H1 (cell line): Measurements from ENCODE around the gene WSCD2. TPM values are rescaled to one million over a fixed set of nuclear protein-coding genes. Genes with fewer than 3 reads are reported as not detected.

Experiments used
- CTCF ChIA-PET: fragments of 300-600 bp; sonication (Branson Sonifier 250); formaldehyde crosslinking; loops from one replicate; lab custom pipeline; 2021; ENCODE audit not compliant: partially characterized antibody; lab: Charles Lee
- POLR2A ChIA-PET: fragments of 300-600 bp; sonication (Branson Sonifier 250); formaldehyde crosslinking; loops from one replicate; lab custom pipeline; 2021; ENCODE audit warnings: inconsistent platforms; ENCODE audit not compliant: partially characterized antibody; lab: Charles Lee
- DNase-seq, 2 experiments: peaks; one replicate each; pipeline versions ENCODE4 v3.0.0 to v3.0.0-alpha.2; 2010 to 2022; ENCODE audit warnings: low spot score in 2 of 2, low read depth in 1 of 2, mixed read lengths in 1 of 2
- FAIRE-seq: peaks from 2 replicates; lab custom pipeline; 2011; peaks lifted over from hg19 to GRCh38; lab: Jason Lieb, UNC
- H2AFZ ChIP-seq: 2 replicates; pipeline ENCODE4 v1.8.1; 2012; ENCODE audit warnings: low read length, inconsistent platforms
- H2AK5ac ChIP-seq: 2 replicates; pipeline ENCODE4 v1.6.1; 2013; ENCODE audit warnings: low read depth, low read length
- H2BK120ac ChIP-seq: replicated peaks from 2 replicates; pipeline ENCODE3; 2013; ENCODE audit warnings: low read depth, low read length, inconsistent platforms
- H2BK12ac ChIP-seq: 2 replicates; pipeline ENCODE4 v1.6.1; 2013; ENCODE audit warnings: low read depth, low read length
- H2BK15ac ChIP-seq: 2 replicates; pipeline ENCODE4 v1.6.1; 2013; ENCODE audit warnings: low read length
- H2BK20ac ChIP-seq: 2 replicates; pipeline ENCODE4 v1.6.1; 2013; ENCODE audit warnings: low read length
- H2BK5ac ChIP-seq: 2 replicates; pipeline ENCODE4 v1.6.1; 2013; ENCODE audit warnings: low read depth, low read length
- H3K14ac ChIP-seq: 2 replicates; pipeline ENCODE4 v1.6.1; 2013; ENCODE audit warnings: inconsistent platforms; ENCODE audit not compliant: insufficient read length
- H3K18ac ChIP-seq: 2 replicates; pipeline ENCODE4 v1.6.1; 2013; ENCODE audit warnings: low read length; ENCODE audit errors: extremely low read depth
- H3K23ac ChIP-seq: 2 replicates; pipeline ENCODE4 v1.6.1; 2013; ENCODE audit warnings: inconsistent platforms; ENCODE audit not compliant: insufficient read length
- H3K23me2 ChIP-seq: 2 replicates; pipeline ENCODE4 v1.6.1; 2013; ENCODE audit warnings: low read depth, low read length
- H3K27ac ChIP-seq: 2 replicates; pipeline ENCODE4 v1.6.1; 2011; ENCODE audit warnings: low read depth, low read length, inconsistent platforms
- H3K27me3 ChIP-seq, 4 experiments: replicated peaks in 1 of 4; 1 replicate in 1 of 4; 2 replicates in 3 of 4; pipeline versions ENCODE4 v1.6.1 to v1.8.1; 2011 to 2013; ENCODE audit warnings: low read length in 3 of 4, mild to moderate bottlenecking in 3 of 4, inconsistent platforms in 2 of 4, mixed read lengths in 2 of 4, moderate library complexity in 1 of 4; ENCODE audit not compliant: control insufficient read depth in 3 of 4, insufficient read depth in 3 of 4; ENCODE audit errors: extremely low read depth in 1 of 4
- H3K36me3 ChIP-seq, 4 experiments: 2 replicates each; pipeline versions ENCODE4 v1.6.1 to v1.8.1; 2011 to 2013; ENCODE audit warnings: mild to moderate bottlenecking in 4 of 4, low read length in 3 of 4, moderate library complexity in 2 of 4, control low read depth in 1 of 4, inconsistent platforms in 1 of 4; ENCODE audit not compliant: insufficient read depth in 4 of 4, control insufficient read depth in 2 of 4
- H3K4ac ChIP-seq: replicated peaks from 2 replicates; pipeline ENCODE3; 2013; ENCODE audit warnings: low read length, low read depth, mixed read lengths, inconsistent platforms; ENCODE audit not compliant: insufficient read length
- H3K4me1 ChIP-seq, 4 experiments: replicated peaks in 1 of 4; 1 replicate in 1 of 4; 2 replicates in 3 of 4; pipeline versions ENCODE4 v1.6.1 to v1.8.1; 2011 to 2013; ENCODE audit warnings: low read length in 3 of 4, inconsistent platforms in 2 of 4, mixed read lengths in 1 of 4; ENCODE audit not compliant: insufficient read depth in 4 of 4, control insufficient read depth in 3 of 4
- H3K4me2 ChIP-seq, 2 experiments: 2 replicates each; pipeline versions ENCODE4 v1.6.1 to v1.8.1; 2011 to 2013; ENCODE audit warnings: low read depth in 2 of 2, low read length in 2 of 2, control low read depth in 1 of 2, inconsistent platforms in 1 of 2, mild to moderate bottlenecking in 1 of 2; ENCODE audit not compliant: insufficient read depth in 1 of 2
- H3K4me3 ChIP-seq, 4 experiments: fragments of 200-600, 300-600 bp in 1 of 4; sonication (generic), shearing (Covaris generic), sonication (Bioruptor Twin) in 1 of 4; 2 replicates each; pipeline versions ENCODE4 v1.5.1 to v1.8.1; 2011 to 2016; ENCODE audit warnings: low read length in 4 of 4, low read depth in 3 of 4, control low read depth in 2 of 4, inconsistent platforms in 2 of 4, mild to moderate bottlenecking in 2 of 4, mixed read lengths in 1 of 4, moderate library complexity in 1 of 4; ENCODE audit not compliant: insufficient read depth in 2 of 4; ENCODE audit errors: extremely low read depth in 1 of 4
- H3K56ac ChIP-seq: replicated peaks from 2 replicates; pipeline ENCODE3; 2013; ENCODE audit warnings: low read depth, mild to moderate bottlenecking, mixed read lengths, low read length, inconsistent platforms; ENCODE audit not compliant: insufficient read length
- H3K79me1 ChIP-seq: 2 replicates; pipeline ENCODE4 v1.6.1; 2013; ENCODE audit warnings: low read depth, low read length, control low read depth
- H3K79me2 ChIP-seq, 2 experiments: 2 replicates each; pipeline versions ENCODE4 v1.6.1 to v1.8.1; 2012 to 2013; ENCODE audit warnings: low read length in 2 of 2, mild to moderate bottlenecking in 2 of 2, inconsistent platforms in 1 of 2; ENCODE audit not compliant: insufficient read depth in 2 of 2, control insufficient read depth in 1 of 2
- H3K9ac ChIP-seq, 4 experiments: replicated peaks in 1 of 4; 1 replicate in 1 of 4; 2 replicates in 3 of 4; pipeline versions ENCODE4 v1.6.1 to v1.8.1; 2011 to 2013; ENCODE audit warnings: low read depth in 3 of 4, low read length in 3 of 4, control low read depth in 2 of 4, mild to moderate bottlenecking in 2 of 4, moderate library complexity in 2 of 4, inconsistent platforms in 1 of 4; ENCODE audit errors: extremely low read depth in 1 of 4
- H3K9me3 ChIP-seq, 2 experiments: 2 replicates each; pipeline versions ENCODE4 v1.6.1 to v1.8.1; 2012 to 2013; ENCODE audit warnings: mild to moderate bottlenecking in 2 of 2, moderate library complexity in 2 of 2, control low read depth in 1 of 2, inconsistent platforms in 1 of 2, low read depth in 1 of 2, low read length in 1 of 2, mixed read lengths in 1 of 2; ENCODE audit not compliant: insufficient read depth in 2 of 2
- H4K20me1 ChIP-seq, 2 experiments: replicated peaks in 1 of 2; 2 replicates each; pipeline versions ENCODE3 to v1.8.1; 2011 to 2013; ENCODE audit warnings: inconsistent platforms in 2 of 2, low read length in 2 of 2, mild to moderate bottlenecking in 1 of 2; ENCODE audit not compliant: insufficient read depth in 2 of 2, control insufficient read depth in 1 of 2
- H4K5ac ChIP-seq: 2 replicates; pipeline ENCODE4 v1.6.1; 2013; ENCODE audit warnings: low read length, low read depth, mixed read lengths, inconsistent platforms; ENCODE audit not compliant: insufficient read length
- H4K8ac ChIP-seq: 2 replicates; pipeline ENCODE4 v1.8.0; 2013; ENCODE audit warnings: mild to moderate bottlenecking, moderate library complexity, low read length, inconsistent platforms; ENCODE audit not compliant: insufficient read depth; ENCODE audit errors: extremely low read depth
- H4K91ac ChIP-seq: replicated peaks from 2 replicates; pipeline ENCODE3; 2013; ENCODE audit warnings: low read length, mixed read lengths, inconsistent platforms; ENCODE audit not compliant: insufficient read length
- CHD2 ChIP-seq: IDR thresholded peaks from 2 replicates; pipeline ENCODE4 v1.6.1; 2012; ENCODE audit warnings: low read length, improper control_type of control experiment
- KDM1A ChIP-seq: fragments of 200-600, 300-600 bp; sonication (generic); IDR thresholded peaks from 2 replicates; pipeline ENCODE4 v1.7.1; 2016; ENCODE audit warnings: mild to moderate bottlenecking, low read length, borderline replicate concordance
- WGBS, 2 experiments: shearing (Covaris generic) in 1 of 2; methylation state at CpG; one replicate each; pipeline versions ENCODE4 v1.1.6 to v1.1.7; 2013 to 2015; ENCODE audit warnings: low lambda C conversion rate in 2 of 2, mixed read lengths in 2 of 2, inconsistent platforms in 1 of 2, low coverage in 1 of 2, missing lambda C conversion rate in 1 of 2; ENCODE audit not compliant: insufficient replicate concordance in 2 of 2, insufficient coverage in 1 of 2, insufficient read length in 1 of 2; ENCODE audit errors: extremely low coverage in 1 of 2, missing lambda C conversion rate in 1 of 2; 5-methylcytosine and 5-hydroxymethylcytosine counted together
- polyA plus RNA-seq, 7 experiments: library from polyadenylated mRNA; depleted of rRNA in 3 of 7; stranded (reverse) in 5 of 7; unstranded in 2 of 7; fragments of >200 nt in 5 of 7; fragments of 200-250 nt in 2 of 7; gene quantifications; 1 replicate in 5 of 7; 2 replicates in 1 of 7; 4 replicates in 1 of 7; pipeline versions ENCODE4 v1.2.1 to v1.2.3, GENCODE V29; 2011 to 2013; ENCODE audit warnings: missing spikeins in 2 of 7, mixed read lengths in 2 of 7
- total RNA-seq: library from RNA; stranded (reverse); fragmentation: NEBNext Ultra II Directional; extraction: Animal tissue kit (Norgen Biotek cat#: 25700); gene quantifications from 2 replicates; pipeline ENCODE4 v1.2.1, GENCODE V29; 2021

The WSCD2 gene
- total and polyA plus RNA-seq, 2 of the 8 experiments (the other 6 are each of a cell fraction or from before 2014, with no cell fraction given): 1.3 to 2.2 TPM

DNA sequence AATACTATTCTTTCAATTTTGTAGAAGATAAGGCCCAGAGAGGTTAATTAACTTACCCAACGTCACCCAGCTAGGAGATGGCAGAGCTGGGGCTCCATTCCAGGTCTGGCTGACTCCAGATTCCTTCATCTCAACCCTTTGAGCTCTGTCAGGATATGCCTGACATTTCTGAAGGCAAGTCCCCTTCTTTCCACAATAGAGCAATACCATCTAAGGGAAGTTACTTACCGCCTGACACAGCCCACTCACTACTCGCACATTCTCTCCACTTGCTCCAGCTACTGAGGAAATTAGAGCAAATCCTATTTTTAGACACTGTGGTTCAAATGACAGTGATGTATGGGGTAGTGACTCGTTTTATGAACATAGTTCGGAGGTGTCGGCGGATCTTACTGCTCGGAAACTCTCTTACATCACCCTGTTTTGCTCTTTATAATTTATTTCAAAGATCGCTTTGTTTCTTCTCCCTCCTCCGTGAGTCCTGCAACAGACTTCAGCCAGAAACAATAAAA, 2.0 kb upstream of the WSCD2 start:
- ChIA-PET POLR2A (no interaction called here), CTCF (interaction anchor here (0.7 to 1.0 kb wide), 2 partner anchors 35 to 67 kb away, joined by 3 read pairs; no protein-coding TSS in a partner anchor)
- no peak for FAIRE-seq

More for the DNA sequence above, 2.0 kb upstream of the WSCD2 start:
- Histone ChIP-seq H3K23ac (no peak overlapping the region), H3K23me2 (peaks cover 10% of the 10 kb centered on the region; the same call in 1 of the 2 replicates), H3K79me1 (peaks cover 2% of the 10 kb centered on the region; the same call in 1 of the 2 replicates), H3K36me3 (no peaks in the 10 kb centered on the region), H2BK120ac (no peak overlapping the region), H2BK5ac (no peak overlapping the region), H4K91ac (no peak overlapping the region), H3K4me2 (no peak overlapping the region), H2AFZ (no peak overlapping the region), H3K27me3 (peaks cover 0 to 14% (median 6%) of the 10 kb centered on the region in 4 experiments; a peak in 3 of 7 replicates), H3K27ac (no peak overlapping the region), H3K79me2 (no peaks in the 10 kb centered on the region), H3K18ac (no peak overlapping the region), H3K14ac (no peak overlapping the region), H4K8ac (no peak overlapping the region), H2BK20ac (no peak overlapping the region), H2AK5ac (no peak overlapping the region), H3K9ac (no peak overlapping the region), H3K4me1 (peaks cover 0 to 19% (median 2%) of the 10 kb centered on the region in 4 experiments; a peak in 4 of 7 replicates), H3K9me3 (peaks cover 0 to 3% of the 10 kb centered on the region in 2 experiments; a peak in 2 of 4 replicates), H2BK15ac (no peak overlapping the region), H3K4ac (no peak overlapping the region), H2BK12ac (no peak overlapping the region), H4K20me1 (peaks cover 0 to 1% of the 10 kb centered on the region in 2 experiments), H3K4me3 (no peak overlapping the region), H4K5ac (no peak overlapping the region), H3K56ac (no peak overlapping the region)
- WGBS, 2 experiments: 86% methylated on average over 10 of the region's 10 CpGs; no CpG with 5 or more reads in 1 of the 2 experiments
- no peak for DNase-seq
- peak; percentile 18; the same call in 1 of the 2 replicates for TF ChIP-seq KDM1A
- no peak for TF ChIP-seq CHD2
- TF ChIP-seq, all 59 proteins: peak for 1
